Dendritic cell treated with granulocyte-macrophage colony-stimulating factor and Interleukin-4, amounts not matched to agents 40 ng/mL and 50 ng/mL, for 4 days (primary cell): ENCODE data around the gene CD276.
"Not testable (repeated sequence)": the region's sequence is repeated elsewhere in the genome, so short reads cannot be mapped to it uniquely, and the experiment has no call there.

ENCODE experiments used
- H3K27ac Mint-ChIP-seq: one replicate; pipeline ENCODE4 v1.8.0; 2022; ENCODE audit warnings: mild to moderate bottlenecking, mixed read lengths
- H3K27me3 Mint-ChIP-seq: one replicate; pipeline ENCODE4 v1.8.0; 2022; ENCODE audit warnings: mild to moderate bottlenecking, mixed read lengths
- H3K36me3 Mint-ChIP-seq: one replicate; pipeline ENCODE4 v1.8.0; 2022; ENCODE audit warnings: low read depth, mixed read lengths
- H3K4me1 Mint-ChIP-seq: one replicate; pipeline ENCODE4 v1.8.0; 2022; ENCODE audit warnings: low read depth, mixed read lengths
- H3K4me3 Mint-ChIP-seq: one replicate; pipeline ENCODE4 v1.8.0; 2022; ENCODE audit warnings: mild to moderate bottlenecking, moderate library complexity, mixed read lengths
- H3K9me3 Mint-ChIP-seq: one replicate; pipeline ENCODE4 v1.8.0; 2022; ENCODE audit warnings: mixed read lengths
- intact Hi-C: fragments of 100-400 bp; cut with micrococcal nuclease; formaldehyde crosslinking; loops from one replicate; pipeline ENCODE4 v1.15.0; 2022

The CD276 gene

GRCh38 chr15:73732051-73732450, 47.9 kb downstream of the CD276 start:
- H3K4me3 Mint-ChIP-seq, H3K9me3 Mint-ChIP-seq, intact Hi-C loops, H3K27me3 Mint-ChIP-seq, H3K36me3 Mint-ChIP-seq, H3K27ac Mint-ChIP-seq, H3K4me1 Mint-ChIP-seq: not testable (repeated sequence)

DNA sequence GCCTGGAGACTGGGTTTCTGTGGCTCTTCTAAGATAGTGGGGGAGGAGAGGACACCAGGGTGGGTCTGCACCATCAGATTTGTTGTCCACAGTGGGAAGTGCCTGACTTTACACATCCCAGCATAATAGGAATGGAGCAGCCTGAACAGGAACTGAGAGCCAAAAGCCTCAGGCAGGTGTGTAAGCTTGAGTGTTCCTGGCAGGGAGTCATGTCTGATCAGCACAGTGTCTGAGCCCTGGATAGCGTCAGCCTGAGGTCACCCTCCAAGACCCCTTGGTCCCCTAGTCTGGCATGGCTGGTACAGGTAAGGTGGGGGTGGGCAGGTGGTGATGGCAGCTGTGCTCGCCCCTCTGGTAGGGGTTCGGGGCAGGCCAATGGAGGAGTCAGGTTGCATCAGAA, 48.7 kb downstream of the CD276 start:
- Mint-ChIP-seq H3K27ac (no peak overlapping the region), H3K4me1 (no peaks in the 10 kb centered on the region), H3K4me3 (no peak overlapping the region), H3K36me3 (no peaks in the 10 kb centered on the region), H3K9me3 (no peaks in the 10 kb centered on the region), H3K27me3 (peaks cover 6% of the 10 kb centered on the region)
- intact Hi-C loops, result no loop called here

- Mint-ChIP-seq H3K36me3 (no peaks in the 10 kb centered on the region), H3K27ac (no peak overlapping the region), H3K27me3 (peaks cover 6% of the 10 kb centered on the region), H3K4me1 (no peaks in the 10 kb centered on the region), H3K9me3 (no peaks in the 10 kb centered on the region), H3K4me3 (no peak overlapping the region)
- intact Hi-C loops, result no loop called here
Measured at GRCh38 chr15:73737535-73737934, 53.4 kb downstream of the CD276 start.

DNA sequence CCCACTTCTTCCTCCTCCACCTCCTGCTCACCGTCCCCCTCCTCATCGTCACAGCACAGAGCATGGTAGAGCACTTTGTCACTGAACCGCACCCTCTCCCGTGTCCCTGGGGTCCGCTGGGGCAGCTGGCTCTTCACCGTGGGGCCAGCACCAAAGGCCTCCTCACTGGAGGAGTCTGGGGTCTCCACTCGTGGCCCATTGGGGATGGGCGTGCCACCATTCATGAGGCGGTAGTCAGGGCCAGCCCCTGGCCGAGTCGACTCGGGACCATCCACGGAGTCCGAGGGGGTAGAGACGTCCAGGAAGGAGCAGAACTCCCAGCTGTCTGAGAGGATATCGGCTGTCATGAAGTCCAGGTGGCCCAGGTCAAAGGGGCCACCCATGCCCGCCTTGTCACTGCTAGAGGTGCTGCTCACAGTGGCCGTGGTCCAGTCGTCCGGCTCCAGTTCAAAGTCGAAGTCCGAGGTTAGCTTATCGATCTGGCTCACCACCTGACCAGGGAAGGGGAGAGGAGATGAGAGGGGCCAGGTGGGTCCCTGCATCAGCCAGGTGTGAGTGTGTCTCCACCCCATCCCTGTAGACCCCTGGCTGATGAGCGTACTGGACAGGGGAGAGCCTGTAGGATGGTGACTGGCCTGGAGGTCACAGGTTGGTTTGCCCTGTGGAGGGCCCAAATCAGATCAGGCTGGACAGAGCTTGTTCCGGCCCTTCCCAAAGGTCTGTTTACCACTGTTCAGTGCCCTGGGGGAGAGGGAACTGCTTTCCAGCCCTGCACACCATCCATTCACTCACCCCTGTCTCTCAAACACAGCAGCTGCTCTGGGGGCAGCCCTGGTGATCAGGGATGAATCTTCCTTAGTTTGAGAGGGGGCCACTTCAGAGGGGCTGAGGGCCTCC, 56.2 kb downstream of the CD276 start:
- peaks cover 9% of the 10 kb centered on the region for H3K27me3 Mint-ChIP-seq
- no peaks in the 10 kb centered on the region for H3K9me3 Mint-ChIP-seq
- H3K4me3 Mint-ChIP-seq, result no peak overlapping the region
- no peaks in the 10 kb centered on the region for H3K36me3 Mint-ChIP-seq
- no peaks in the 10 kb centered on the region for H3K4me1 Mint-ChIP-seq
- no peak overlapping the region for H3K27ac Mint-ChIP-seq
- intact Hi-C loops, result no loop called here

DNA sequence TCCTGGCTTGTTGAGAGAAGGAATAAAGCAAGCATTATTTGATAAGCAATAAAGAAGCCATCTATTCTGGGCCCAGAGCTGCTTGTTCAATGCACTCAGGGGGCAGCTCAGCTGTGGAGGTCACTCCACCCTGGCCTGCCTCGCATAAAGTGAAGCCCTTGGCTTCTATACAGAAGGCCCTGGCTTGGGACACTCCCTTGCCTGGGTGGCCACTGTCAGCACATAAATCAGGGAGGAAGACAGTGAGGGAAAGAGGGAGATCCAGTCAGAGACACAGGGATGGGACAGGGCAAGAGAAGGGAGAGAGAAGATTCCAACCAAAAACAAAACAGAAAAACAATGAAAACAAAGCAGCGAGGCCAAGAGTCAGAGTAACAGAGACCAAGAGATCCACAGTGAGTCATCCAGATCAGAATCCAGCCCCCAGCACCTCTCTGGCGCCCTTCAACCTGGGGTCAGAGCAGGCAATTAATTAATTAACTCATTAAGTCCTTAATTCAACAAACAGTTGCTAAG, 57.2 kb downstream of the CD276 start:
- Mint-ChIP-seq H3K36me3 (no peaks in the 10 kb centered on the region), H3K4me3 (no peak overlapping the region), H3K4me1 (no peaks in the 10 kb centered on the region), H3K27ac (no peak overlapping the region), H3K9me3 (no peaks in the 10 kb centered on the region), H3K27me3 (peaks cover 11% of the 10 kb centered on the region)
- intact Hi-C loops, result no loop called here

DNA sequence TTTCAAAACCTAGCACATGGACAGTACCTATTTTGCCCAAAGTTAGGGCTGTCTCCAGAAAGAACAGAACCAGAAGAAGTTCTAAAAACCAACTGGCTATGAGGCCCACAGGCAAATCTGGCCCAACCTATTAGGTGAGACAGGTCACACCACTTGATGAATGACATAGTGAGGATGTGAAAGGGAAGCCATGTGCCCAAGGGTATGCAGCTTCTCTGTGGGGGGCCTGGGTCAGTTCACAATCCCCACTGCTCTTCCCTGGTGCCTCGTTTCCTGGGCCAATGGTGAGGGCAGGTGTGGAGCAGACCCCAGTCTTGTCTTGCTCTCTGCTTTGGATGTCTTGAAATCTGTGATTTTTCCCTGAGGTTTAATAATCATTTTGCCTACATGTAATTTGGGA, 60.1 kb downstream of the CD276 start:
- Mint-ChIP-seq H3K27me3 (peaks cover 31% of the 10 kb centered on the region), H3K9me3 (no peaks in the 10 kb centered on the region), H3K36me3 (no peaks in the 10 kb centered on the region), H3K27ac (no peak overlapping the region), H3K4me1 (no peaks in the 10 kb centered on the region), H3K4me3 (no peak overlapping the region)
- intact Hi-C loops, result no loop called here

GRCh38 chr15:73745073-73745472, 60.9 kb downstream of the CD276 start:
- Mint-ChIP-seq H3K9me3 (no peaks in the 10 kb centered on the region), H3K27me3 (peaks cover 39% of the 10 kb centered on the region), H3K4me3 (no peak overlapping the region), H3K36me3 (no peaks in the 10 kb centered on the region), H3K27ac (no peak overlapping the region), H3K4me1 (no peaks in the 10 kb centered on the region)
- intact Hi-C loops, result no loop called here

GRCh38 chr15:73746261-73746660, 62.1 kb downstream of the CD276 start:
- no peaks in the 10 kb centered on the region for H3K9me3 Mint-ChIP-seq
- no peaks in the 10 kb centered on the region for H3K4me1 Mint-ChIP-seq
- H3K27ac Mint-ChIP-seq, result no peak overlapping the region
- no peaks in the 10 kb centered on the region for H3K36me3 Mint-ChIP-seq
- H3K4me3 Mint-ChIP-seq, result no peak overlapping the region
- H3K27me3 Mint-ChIP-seq, result peaks cover 51% of the 10 kb centered on the region
- intact Hi-C loops, result no loop called here

GRCh38 chr15:73746883-73747282, 62.7 kb downstream of the CD276 start:
- H3K36me3 Mint-ChIP-seq, result no peaks in the 10 kb centered on the region
- peaks cover 55% of the 10 kb centered on the region for H3K27me3 Mint-ChIP-seq
- intact Hi-C loops, result no loop called here
- no peak overlapping the region for H3K27ac Mint-ChIP-seq
- no peaks in the 10 kb centered on the region for H3K9me3 Mint-ChIP-seq
- H3K4me1 Mint-ChIP-seq, result no peaks in the 10 kb centered on the region
- no peak overlapping the region for H3K4me3 Mint-ChIP-seq

- H3K4me3 Mint-ChIP-seq, result no peak overlapping the region
- H3K4me1 Mint-ChIP-seq, result no peaks in the 10 kb centered on the region
- H3K36me3 Mint-ChIP-seq, result no peaks in the 10 kb centered on the region
- no peaks in the 10 kb centered on the region for H3K9me3 Mint-ChIP-seq
- peaks cover 59% of the 10 kb centered on the region for H3K27me3 Mint-ChIP-seq
- no peak overlapping the region for H3K27ac Mint-ChIP-seq
- intact Hi-C loops, result no loop called here
Measured at GRCh38 chr15:73747847-73748590, 63.8 kb downstream of the CD276 start.

GRCh38 chr15:73748730-73749129, 64.5 kb downstream of the CD276 start:
- no peaks in the 10 kb centered on the region for H3K9me3 Mint-ChIP-seq
- intact Hi-C loops, result no loop called here
- no peak overlapping the region for H3K4me3 Mint-ChIP-seq
- H3K27ac Mint-ChIP-seq, result no peak overlapping the region
- H3K27me3 Mint-ChIP-seq, result peaks cover 66% of the 10 kb centered on the region
- no peaks in the 10 kb centered on the region for H3K36me3 Mint-ChIP-seq
- H3K4me1 Mint-ChIP-seq, result no peaks in the 10 kb centered on the region

- H3K9me3 Mint-ChIP-seq, result no peaks in the 10 kb centered on the region
- peaks cover 4% of the 10 kb centered on the region for H3K4me1 Mint-ChIP-seq
- H3K36me3 Mint-ChIP-seq, result no peaks in the 10 kb centered on the region
- H3K4me3 Mint-ChIP-seq, result no peak overlapping the region
- H3K27me3 Mint-ChIP-seq, result peaks cover 74% of the 10 kb centered on the region
- intact Hi-C loops, result no loop called here
- H3K27ac Mint-ChIP-seq, result no peak overlapping the region
Measured at GRCh38 chr15:73749533-73749932, 65.3 kb downstream of the CD276 start.

DNA sequence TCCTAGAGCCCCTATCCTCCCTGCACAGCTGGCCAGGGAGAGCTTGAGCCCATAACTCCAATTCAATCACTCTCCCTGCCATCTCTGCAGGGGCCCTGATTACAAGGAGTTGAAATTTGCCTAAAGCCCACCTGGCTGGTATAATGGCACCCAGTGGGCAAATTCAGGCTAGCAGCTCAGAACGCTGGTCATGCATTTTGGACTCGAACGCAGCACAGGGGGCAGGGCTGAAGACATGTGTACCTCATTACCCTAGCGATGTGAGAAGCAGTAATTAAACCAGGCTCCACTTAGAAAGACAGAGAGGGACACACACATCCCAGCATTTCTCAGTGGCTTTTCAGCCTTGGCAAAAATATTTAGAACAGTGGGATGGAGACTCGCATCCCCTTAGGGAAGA, 65.8 kb downstream of the CD276 start:
- no peaks in the 10 kb centered on the region for H3K9me3 Mint-ChIP-seq
- H3K36me3 Mint-ChIP-seq, result no peaks in the 10 kb centered on the region
- H3K27me3 Mint-ChIP-seq, result peaks cover 76% of the 10 kb centered on the region
- peaks cover 6% of the 10 kb centered on the region for H3K4me1 Mint-ChIP-seq
- H3K4me3 Mint-ChIP-seq, result no peak overlapping the region
- H3K27ac Mint-ChIP-seq, result no peak overlapping the region
- intact Hi-C loops, result no loop called here

DNA sequence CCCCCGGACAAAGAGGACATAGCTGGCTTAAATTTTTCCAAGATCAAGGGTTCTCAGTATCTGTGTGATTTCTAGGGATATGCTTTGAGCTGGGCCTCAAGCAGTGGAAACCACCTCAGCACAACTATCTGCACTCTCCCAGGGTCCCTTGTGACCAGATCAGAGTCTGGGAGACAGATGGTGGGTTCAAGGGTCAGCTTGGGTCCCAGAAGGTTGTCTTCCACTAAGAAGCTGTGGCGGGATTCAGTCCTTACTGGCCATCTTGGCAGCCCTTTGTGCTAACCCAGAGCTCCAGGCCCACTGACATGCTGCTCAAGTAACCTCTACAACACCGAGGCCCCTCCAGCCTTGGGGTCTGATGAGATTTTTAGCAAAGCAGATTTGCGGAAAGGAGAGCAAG, 66.3 kb downstream of the CD276 start:
- intact Hi-C loops, result no loop called here
- Mint-ChIP-seq H3K36me3 (no peaks in the 10 kb centered on the region), H3K27ac (no peak overlapping the region), H3K4me1 (peaks cover 6% of the 10 kb centered on the region), H3K9me3 (no peaks in the 10 kb centered on the region), H3K4me3 (no peak overlapping the region), H3K27me3 (peaks cover 76% of the 10 kb centered on the region)
